ENCODE data around the gene DNAJC4.

- TF ChIP-seq CTCF (IDR thresholded peaks at IDR 0.05) (no peak), POLR2A (IDR thresholded peaks at IDR 0.05) (no peak), EP300 (IDR thresholded peaks at IDR 0.05; ENCODE audit: low read depth) (no peak), POLR2AphosphoS5 (IDR thresholded peaks at IDR 0.05) (no peak)
Measured at GRCh38 chr11:64202992-64203391, 27.4 kb upstream of the DNAJC4 start.

Measured in transverse colon (tissue), 4 donors.